ENCODE data around the gene WDR89.

DNA sequence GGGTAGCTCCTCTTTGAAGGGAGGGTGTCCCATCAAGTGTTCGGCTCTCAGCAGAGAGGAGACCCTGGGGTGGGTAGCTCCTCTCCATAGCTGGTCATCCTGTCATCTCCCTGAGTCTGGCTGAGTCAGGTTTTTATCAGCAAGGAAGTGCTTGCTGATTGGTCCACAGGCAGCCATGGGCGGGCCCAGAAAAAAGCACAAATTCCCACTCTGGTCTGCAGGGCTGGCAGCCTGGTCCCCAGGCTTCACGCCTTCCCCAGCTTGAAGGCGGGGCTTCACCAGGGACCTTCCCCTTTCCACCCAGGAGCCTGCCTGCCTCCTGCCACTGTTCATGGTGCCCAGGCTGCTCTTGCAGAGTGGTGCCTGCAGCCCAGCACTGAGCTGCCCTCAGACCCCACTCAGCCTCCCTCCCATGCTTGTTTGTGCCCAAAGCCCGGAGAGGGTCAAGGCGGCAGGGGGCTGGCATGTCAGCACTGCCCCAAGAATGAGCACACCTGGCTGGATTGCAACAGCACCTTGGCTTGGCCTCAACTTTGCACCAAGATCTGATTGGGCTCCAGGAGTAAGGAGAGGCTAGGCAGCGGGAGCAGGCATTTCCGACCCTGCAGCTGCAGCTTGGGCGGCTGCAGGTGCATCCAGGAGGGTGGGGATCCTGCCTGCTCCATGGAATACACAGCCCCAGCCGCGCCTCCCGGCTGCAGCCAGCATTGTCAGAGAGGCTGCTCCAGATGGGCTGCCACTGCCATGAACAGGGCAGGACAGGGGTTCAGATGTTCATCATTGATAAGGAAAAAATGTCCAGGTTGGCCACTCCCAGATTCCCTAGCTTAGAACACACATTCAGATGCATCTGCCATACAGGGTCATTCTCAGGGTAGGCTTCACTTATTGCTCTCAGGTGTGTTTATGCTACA lies 22.0 kb upstream of the WDR89 start:
- TF ChIP-seq ZNF274 (IDR thresholded peaks at IDR 0.05; ENCODE audit: low read depth, low read length) (no peak), YY1 (IDR thresholded peaks at IDR 0.05; ENCODE audit: insufficient read depth, insufficient read length) (no peak), SUZ12 (IDR thresholded peaks at IDR 0.05; ENCODE audit: extremely low read depth, insufficient read depth, insufficient read length) (no peak)

All from NT2/D1 (cell line).